Measurements from ENCODE around the gene AR.
"Not testable (repeated sequence)": the region's sequence is repeated elsewhere in the genome, so short reads cannot be mapped to it uniquely, and the experiment has no call there.

The AR gene

DNA sequence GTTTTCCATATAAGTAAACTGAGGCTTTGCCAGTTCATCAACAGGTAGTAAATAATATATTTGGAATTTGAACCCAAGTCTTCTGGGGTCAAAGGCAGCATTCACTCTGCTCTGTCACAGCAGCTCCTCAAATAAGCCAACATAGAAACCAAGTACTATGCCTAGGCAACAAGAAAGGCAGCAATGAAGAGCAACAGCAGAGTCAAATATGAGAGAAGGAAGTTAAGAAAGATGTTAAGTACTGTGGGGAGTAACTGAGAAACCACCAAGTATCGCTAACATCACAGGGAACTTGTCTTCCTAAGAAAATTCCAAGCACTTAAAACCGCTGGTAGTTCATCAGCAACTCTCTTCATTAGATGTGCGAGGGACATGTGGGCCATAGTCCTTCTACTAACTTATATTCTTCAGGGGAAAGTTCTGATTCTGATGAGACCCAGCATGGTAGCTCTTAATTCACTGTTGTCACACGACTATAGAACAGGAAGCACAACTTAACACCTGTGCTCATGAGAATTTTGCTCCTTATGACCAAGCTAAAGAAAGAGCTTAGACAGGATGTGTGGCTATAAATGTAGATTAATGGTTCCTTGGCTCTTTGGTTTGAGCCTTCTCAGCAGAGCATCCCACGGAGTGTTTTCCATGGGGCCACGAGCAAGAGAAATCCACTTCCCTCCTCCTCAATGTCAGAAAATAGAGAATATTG, 107.8 kb downstream of the AR start:
- DNase-seq: no peak

DNA sequence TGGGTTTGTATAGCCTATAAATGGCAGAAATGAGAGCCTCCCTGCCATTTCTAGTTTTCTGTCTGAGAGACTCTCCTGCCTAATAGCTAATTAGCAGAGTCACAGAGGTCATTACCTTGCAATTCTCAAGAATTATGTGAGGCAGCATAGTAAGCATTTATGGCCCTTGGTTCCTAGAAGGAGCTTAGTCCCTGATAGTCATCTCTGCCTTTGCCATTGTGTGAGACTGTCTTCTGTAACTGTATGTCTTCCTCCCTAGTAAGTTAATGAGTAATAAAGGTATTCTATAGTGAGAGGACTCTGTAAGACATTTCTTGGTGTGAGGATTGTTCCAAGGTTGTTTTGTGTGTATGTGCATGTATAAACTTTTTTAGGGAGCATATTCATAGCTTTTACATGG, 108.7 kb downstream of the AR start:
- no peak for DNase-seq

DNA sequence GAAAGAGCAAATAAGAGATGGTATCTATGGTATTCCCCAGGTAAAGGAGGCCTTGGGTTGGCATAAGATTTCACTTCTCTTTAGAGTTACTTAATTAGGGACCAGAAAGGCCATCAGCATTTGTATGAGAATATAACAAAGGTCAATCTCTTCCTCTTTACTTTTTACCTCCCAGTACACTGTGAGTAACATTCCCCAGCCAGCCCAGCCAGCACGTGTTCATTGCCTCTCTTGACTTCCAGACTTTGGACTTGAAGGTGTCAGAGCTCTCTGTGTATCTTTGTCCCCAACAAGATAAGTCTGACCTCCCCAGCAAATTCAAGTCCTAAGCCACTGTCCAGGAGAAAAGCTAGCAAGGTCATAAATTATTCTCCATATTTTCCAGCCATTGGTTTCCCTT, 110.5 kb downstream of the AR start:
- no peak for DNase-seq

GRCh38 chrX:67665583-67665982, 121.8 kb downstream of the AR start:
- DNase-seq: no peak

DNA sequence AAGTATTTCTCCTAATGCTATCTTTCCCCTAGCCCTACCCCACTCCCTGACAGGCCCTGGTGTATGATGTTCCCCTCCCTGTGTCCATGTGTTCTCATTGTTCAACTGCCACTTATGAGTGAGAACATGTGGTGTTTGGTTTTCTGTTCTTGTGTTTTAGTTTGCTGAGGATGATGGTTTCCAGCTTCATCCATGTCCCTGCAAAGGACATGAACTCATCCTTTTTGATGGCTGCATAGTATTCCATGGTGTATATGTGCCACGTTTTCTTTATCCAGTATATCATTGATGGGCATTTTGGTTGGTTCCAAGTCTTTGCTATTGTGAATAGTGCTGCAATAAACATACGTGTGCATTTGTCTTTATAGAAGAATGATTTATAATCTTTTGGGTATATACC, 126.9 kb downstream of the AR start:
- DNase-seq: not testable (repeated sequence)

DNA sequence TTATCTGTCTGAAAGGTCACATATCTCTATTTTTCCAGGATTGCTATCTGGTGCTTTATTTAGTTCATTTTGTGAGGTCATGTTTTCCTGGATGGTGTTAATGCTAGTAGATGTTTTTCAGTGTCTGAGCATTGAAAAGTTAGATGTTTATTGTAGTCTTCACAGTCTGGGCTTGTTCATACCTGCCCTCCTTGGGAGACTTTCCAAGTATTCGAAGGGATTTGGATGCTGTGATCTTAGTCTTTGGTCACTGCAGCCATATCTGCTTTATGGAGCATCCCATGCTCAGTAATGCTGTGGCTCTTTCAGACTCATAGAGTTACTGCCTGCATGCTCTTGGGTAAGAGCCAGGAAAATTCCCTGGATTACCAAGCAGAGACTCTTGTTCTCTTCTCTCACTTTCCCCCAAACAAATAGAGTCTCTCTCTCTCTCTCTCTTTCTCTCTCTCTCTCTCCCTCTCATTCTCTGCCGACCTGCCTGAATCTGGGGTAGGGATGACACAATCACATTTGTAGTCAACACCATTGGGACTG, 130.0 kb downstream of the AR start:
- no peak for DNase-seq

GRCh38 chrX:67674741-67675140, 130.9 kb downstream of the AR start:
- DNase-seq: no peak

DNA sequence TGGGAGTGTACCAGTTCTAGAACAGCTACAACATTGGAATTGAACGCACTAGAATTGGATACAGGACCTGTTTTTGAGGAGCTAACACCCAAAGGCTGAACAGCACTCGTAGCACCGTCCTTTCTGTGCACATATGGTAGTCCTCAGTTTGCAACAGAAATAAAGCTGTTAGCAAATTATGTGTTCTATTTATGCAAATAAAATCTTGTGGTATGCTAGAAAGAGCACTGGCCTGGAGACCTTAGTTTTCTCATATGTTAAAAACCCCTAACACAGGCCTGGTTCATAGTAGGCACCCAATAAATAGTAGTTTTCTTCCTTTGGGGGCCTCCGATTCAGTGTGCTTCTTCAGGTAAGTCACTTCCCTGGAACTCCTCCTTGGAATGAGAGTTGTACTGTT, 140.3 kb downstream of the AR start:
- DNase-seq: no peak

DNA sequence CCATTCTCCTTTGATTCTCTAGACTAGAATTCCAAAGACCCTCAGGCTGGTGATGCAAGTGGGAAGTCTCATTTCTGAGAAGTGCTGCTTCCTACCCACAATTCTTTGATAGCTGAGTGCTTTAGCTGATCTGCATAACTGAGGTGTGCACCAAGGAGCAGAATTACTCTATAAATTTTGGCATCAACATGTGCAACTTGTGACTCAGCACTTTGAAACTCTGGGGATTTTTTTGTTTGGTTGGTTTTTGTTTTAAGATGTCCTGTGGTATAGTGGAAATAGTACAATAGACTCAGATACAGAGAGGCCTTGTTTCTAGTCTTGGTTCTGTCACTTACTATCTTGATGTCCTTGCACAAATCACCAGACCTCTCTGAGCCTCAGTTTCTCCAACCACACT, 148.4 kb downstream of the AR start:
- no peak for DNase-seq

DNA sequence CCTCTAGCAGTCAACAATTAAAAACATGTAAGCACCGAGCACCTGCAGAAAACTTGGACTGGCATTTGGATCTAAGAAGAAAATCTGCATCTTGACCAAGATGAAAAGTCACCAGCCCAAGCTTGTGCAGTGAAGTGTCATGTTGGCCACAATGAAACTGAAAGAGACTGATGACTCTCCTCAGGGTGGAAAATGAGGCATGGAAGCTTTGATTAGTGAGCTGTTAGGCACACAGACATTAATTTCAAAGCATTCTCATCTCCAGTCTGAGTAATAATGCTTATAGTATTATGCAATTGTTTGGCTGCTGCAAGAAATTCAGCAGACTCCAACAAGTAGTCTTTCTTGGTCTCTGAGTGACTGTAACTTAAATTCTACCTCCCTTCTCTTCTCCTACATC, 150.1 kb downstream of the AR start:
- DNase-seq: no peak

- DNase-seq: no peak
These were observed 153.6 kb downstream of the AR start for GRCh38 chrX:67697452-67697851.

DNA sequence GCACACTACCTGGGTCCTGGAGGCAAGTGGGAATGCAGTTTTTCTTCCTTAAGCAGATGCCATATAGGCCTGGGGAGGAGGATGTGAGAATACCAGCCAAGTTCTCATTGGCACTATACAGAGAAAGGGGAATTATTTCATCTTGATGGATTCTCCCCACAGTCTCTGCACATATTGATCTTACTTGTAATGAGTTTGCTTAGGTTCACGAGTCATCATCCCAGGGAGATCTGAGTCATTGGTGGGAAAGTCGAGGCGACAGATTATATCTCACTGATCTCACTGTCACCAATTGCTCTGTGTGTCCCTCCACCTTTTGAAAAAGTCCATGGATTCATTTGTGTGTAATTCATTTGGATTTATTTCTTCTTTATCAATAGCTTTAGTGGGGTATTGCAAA, 156.8 kb downstream of the AR start:
- no peak for DNase-seq

- no peak for DNase-seq
These were observed 170.2 kb downstream of the AR start for GRCh38 chrX:67714004-67714403.

- DNase-seq: no peak
These were observed 173.8 kb downstream of the AR start for GRCh38 chrX:67717571-67717970.

GRCh38 chrX:67718926-67719325, 175.1 kb downstream of the AR start:
- DNase-seq: no peak

DNA sequence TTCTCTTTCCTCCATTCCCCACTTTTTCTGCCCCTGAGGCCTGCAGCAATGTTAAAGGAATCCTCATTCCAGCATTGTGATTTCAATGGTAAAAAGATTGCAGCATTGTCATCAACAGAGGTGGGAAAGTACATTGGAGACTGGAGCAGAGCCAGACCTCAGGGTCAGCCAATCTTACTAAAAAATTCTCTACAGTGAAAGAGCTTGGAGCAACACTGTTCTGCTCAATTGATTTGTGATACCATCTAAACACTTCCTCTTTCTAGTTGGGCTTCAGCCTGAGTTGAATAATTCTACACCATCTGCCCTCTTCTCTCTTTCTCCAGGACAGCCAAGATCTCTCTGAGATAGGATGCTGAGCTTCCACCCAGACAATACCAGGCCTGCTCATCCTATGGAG, 176.5 kb downstream of the AR start:
- DNase-seq: no peak

DNA sequence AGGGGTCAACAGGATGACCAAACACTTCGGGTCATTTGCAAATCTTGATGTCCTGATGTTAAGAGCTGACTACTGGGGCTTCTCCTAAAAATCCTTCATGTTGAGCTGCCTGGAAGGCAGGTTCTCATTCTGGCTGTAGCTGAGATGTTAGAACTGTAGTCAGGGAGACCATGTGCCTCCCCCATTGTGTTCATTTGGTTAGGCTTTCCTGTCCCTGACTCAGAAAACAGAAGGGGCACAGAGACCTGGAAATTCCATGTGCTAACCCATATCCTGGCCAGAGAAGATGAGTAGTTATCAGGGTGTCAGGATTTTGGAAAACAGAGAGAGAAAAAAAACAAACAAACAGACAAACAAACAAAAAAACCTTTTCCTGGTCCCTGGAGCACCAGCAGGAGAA, 177.5 kb downstream of the AR start:
- no peak for DNase-seq

DNA sequence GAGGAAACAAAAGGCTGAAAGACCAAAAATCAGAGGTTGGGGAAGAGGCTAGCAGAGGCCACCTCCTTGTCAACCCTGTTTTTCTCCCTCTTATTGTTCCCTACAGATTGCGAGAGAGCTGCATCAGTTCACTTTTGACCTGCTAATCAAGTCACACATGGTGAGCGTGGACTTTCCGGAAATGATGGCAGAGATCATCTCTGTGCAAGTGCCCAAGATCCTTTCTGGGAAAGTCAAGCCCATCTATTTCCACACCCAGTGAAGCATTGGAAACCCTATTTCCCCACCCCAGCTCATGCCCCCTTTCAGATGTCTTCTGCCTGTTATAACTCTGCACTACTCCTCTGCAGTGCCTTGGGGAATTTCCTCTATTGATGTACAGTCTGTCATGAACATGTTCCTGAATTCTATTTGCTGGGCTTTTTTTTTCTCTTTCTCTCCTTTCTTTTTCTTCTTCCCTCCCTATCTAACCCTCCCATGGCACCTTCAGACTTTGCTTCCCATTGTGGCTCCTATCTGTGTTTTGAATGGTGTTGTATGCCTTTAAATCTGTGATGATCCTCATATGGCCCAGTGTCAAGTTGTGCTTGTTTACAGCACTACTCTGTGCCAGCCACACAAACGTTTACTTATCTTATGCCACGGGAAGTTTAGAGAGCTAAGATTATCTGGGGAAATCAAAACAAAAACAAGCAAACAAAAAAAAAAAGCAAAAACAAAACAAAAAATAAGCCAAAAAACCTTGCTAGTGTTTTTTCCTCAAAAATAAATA, 179.9 kb downstream of the AR start:
- no peak for DNase-seq

DNA sequence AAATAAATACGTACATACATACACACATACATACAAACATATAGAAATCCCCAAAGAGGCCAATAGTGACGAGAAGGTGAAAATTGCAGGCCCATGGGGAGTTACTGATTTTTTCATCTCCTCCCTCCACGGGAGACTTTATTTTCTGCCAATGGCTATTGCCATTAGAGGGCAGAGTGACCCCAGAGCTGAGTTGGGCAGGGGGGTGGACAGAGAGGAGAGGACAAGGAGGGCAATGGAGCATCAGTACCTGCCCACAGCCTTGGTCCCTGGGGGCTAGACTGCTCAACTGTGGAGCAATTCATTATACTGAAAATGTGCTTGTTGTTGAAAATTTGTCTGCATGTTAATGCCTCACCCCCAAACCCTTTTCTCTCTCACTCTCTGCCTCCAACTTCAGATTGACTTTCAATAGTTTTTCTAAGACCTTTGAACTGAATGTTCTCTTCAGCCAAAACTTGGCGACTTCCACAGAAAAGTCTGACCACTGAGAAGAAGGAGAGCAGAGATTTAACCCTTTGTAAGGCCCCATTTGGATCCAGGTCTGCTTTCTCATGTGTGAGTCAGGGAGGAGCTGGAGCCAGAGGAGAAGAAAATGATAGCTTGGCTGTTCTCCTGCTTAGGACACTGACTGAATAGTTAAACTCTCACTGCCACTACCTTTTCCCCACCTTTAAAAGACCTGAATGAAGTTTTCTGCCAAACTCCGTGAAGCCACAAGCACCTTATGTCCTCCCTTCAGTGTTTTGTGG, 180.7 kb downstream of the AR start:
- no peak for DNase-seq

- no peak for DNase-seq
These were observed 181.7 kb downstream of the AR start for GRCh38 chrX:67725471-67725870.

DNA sequence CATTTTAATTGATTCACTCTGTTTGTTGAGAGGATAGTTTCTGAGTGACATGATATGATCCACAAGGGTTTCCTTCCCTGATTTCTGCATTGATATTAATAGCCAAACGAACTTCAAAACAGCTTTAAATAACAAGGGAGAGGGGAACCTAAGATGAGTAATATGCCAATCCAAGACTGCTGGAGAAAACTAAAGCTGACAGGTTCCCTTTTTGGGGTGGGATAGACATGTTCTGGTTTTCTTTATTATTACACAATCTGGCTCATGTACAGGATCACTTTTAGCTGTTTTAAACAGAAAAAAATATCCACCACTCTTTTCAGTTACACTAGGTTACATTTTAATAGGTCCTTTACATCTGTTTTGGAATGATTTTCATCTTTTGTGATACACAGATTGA, 182.2 kb downstream of the AR start:
- DNase-seq: no peak

GRCh38 chrX:67727576-67727975, 183.8 kb downstream of the AR start:
- no peak for DNase-seq

GRCh38 chrX:67730296-67730695, 186.5 kb downstream of the AR start:
- DNase-seq: no peak

GRCh38 chrX:67731061-67731460, 187.2 kb downstream of the AR start:
- no peak for DNase-seq

Data from SIG-M5 (cell line).